ENCODE results near the gene PSENEN. TPM values are rescaled to one million over a fixed set of nuclear protein-coding genes. Genes with fewer than 3 reads are reported as not detected.

Gene PSENEN
- total and polyA plus RNA-seq, 2 experiments from 2014 or later, result 39.1 to 106 TPM

Other genes with a start within 250 kb of the PSENEN start
- gene DMKN, start 232.0 kb upstream of the PSENEN start, total RNA-seq, result 57.0 and 64.1 TPM in 2 replicates
- 99.5 and 111 TPM in 2 replicates for gene DMKN, start 232.0 kb upstream of the PSENEN start, polyA plus RNA-seq
- gene SBSN, start 217.3 kb upstream of the PSENEN start, total RNA-seq, result 0.40 TPM in 1 of 2 replicates, not detected in the other
- 0.19 and 0.66 TPM in 2 replicates for gene SBSN, start 217.3 kb upstream of the PSENEN start, polyA plus RNA-seq
- not detected in 2 replicates for gene GAPDHS, start 212.2 kb upstream of the PSENEN start, total RNA-seq
- gene GAPDHS, start 212.2 kb upstream of the PSENEN start, polyA plus RNA-seq, result not detected in 2 replicates
- gene TMEM147, start 200.0 kb upstream of the PSENEN start, total RNA-seq, result 115 and 133 TPM in 2 replicates
- gene TMEM147, start 200.0 kb upstream of the PSENEN start, polyA plus RNA-seq, result 287 and 288 TPM in 2 replicates
- 5.0 and 6.4 TPM in 2 replicates for gene ATP4A, start 182.0 kb upstream of the PSENEN start, total RNA-seq
- gene ATP4A, start 182.0 kb upstream of the PSENEN start, polyA plus RNA-seq, result 3.5 and 5.1 TPM in 2 replicates
- not detected in 2 replicates for gene PMIS2, start 159.5 kb upstream of the PSENEN start, total RNA-seq
- not detected in 2 replicates for gene PMIS2, start 159.5 kb upstream of the PSENEN start, polyA plus RNA-seq
- gene HAUS5, start 132.9 kb upstream of the PSENEN start, total RNA-seq, result 4.9 and 6.3 TPM in 2 replicates
- gene HAUS5, start 132.9 kb upstream of the PSENEN start, polyA plus RNA-seq, result 12.6 and 15.4 TPM in 2 replicates
- gene RBM42, start 116.6 kb upstream of the PSENEN start, total RNA-seq, result 43.3 and 43.6 TPM in 2 replicates
- 113 and 125 TPM in 2 replicates for gene RBM42, start 116.6 kb upstream of the PSENEN start, polyA plus RNA-seq
- gene ETV2, start 103.9 kb upstream of the PSENEN start, total RNA-seq, result 1.0 and 1.4 TPM in 2 replicates
- 0.79 and 3.5 TPM in 2 replicates for gene ETV2, start 103.9 kb upstream of the PSENEN start, polyA plus RNA-seq
- 586 and 603 TPM in 2 replicates for gene COX6B1, start 97.3 kb upstream of the PSENEN start, total RNA-seq
- gene COX6B1, start 97.3 kb upstream of the PSENEN start, polyA plus RNA-seq, result 635 and 692 TPM in 2 replicates
- gene UPK1A, start 79.1 kb upstream of the PSENEN start, total RNA-seq, result 3.6 and 7.8 TPM in 2 replicates
- 19.6 and 27.5 TPM in 2 replicates for gene UPK1A, start 79.1 kb upstream of the PSENEN start, polyA plus RNA-seq
- gene ZBTB32, start 41.1 kb upstream of the PSENEN start, total RNA-seq, result not detected in 2 replicates
- 0.11 and 0.80 TPM in 2 replicates for gene ZBTB32, start 41.1 kb upstream of the PSENEN start, polyA plus RNA-seq
- 6.9 and 12.8 TPM in 2 replicates for gene KMT2B, start 27.6 kb upstream of the PSENEN start, total RNA-seq
- 9.3 and 10.7 TPM in 2 replicates for gene KMT2B, start 27.6 kb upstream of the PSENEN start, polyA plus RNA-seq
- gene IGFLR1, start 3.2 kb upstream of the PSENEN start, total RNA-seq, result 3.6 and 5.6 TPM in 2 replicates
- gene IGFLR1, start 3.2 kb upstream of the PSENEN start, polyA plus RNA-seq, result 4.5 and 4.6 TPM in 2 replicates
- gene U2AF1L4, start 233 bp upstream of the PSENEN start, total RNA-seq, result 11.4 and 27.4 TPM in 2 replicates
- gene U2AF1L4, start 233 bp upstream of the PSENEN start, polyA plus RNA-seq, result 60.7 and 76.0 TPM in 2 replicates
- 7.9 and 12.0 TPM in 2 replicates for gene LIN37, start 2.9 kb downstream of the PSENEN start, total RNA-seq
- gene LIN37, start 2.9 kb downstream of the PSENEN start, polyA plus RNA-seq, result 13.6 and 17.6 TPM in 2 replicates
- 7.1 and 14.2 TPM in 2 replicates for gene HSPB6, start 11.4 kb downstream of the PSENEN start, total RNA-seq
- gene HSPB6, start 11.4 kb downstream of the PSENEN start, polyA plus RNA-seq, result 235 and 240 TPM in 2 replicates
- 3.7 and 12.2 TPM in 2 replicates for gene PROSER3, start 12.5 kb downstream of the PSENEN start, total RNA-seq
- 26.5 and 30.7 TPM in 2 replicates for gene PROSER3, start 12.5 kb downstream of the PSENEN start, polyA plus RNA-seq
- 0.84 and 6.7 TPM in 2 replicates for gene ARHGAP33, start 29.9 kb downstream of the PSENEN start, total RNA-seq
- gene ARHGAP33, start 29.9 kb downstream of the PSENEN start, polyA plus RNA-seq, result 7.9 and 11.4 TPM in 2 replicates
- 5.1 and 6.8 TPM in 2 replicates for gene PRODH2, start 67.2 kb downstream of the PSENEN start, total RNA-seq
- 7.1 and 13.9 TPM in 2 replicates for gene PRODH2, start 67.2 kb downstream of the PSENEN start, polyA plus RNA-seq
- 0.30 and 0.36 TPM in 2 replicates for gene NPHS1, start 106.9 kb downstream of the PSENEN start, total RNA-seq
- 0.15 and 0.76 TPM in 2 replicates for gene NPHS1, start 106.9 kb downstream of the PSENEN start, polyA plus RNA-seq
- gene KIRREL2, start 111.3 kb downstream of the PSENEN start, total RNA-seq, result 0.12 and 1.4 TPM in 2 replicates
- gene KIRREL2, start 111.3 kb downstream of the PSENEN start, polyA plus RNA-seq, result 0.64 and 2.3 TPM in 2 replicates
- 19.8 and 29.0 TPM in 2 replicates for gene APLP1, start 122.9 kb downstream of the PSENEN start, total RNA-seq
- 115 and 147 TPM in 2 replicates for gene APLP1, start 122.9 kb downstream of the PSENEN start, polyA plus RNA-seq
- gene NFKBID, start 154.9 kb downstream of the PSENEN start, total RNA-seq, result 2.7 and 3.9 TPM in 2 replicates
- gene NFKBID, start 154.9 kb downstream of the PSENEN start, polyA plus RNA-seq, result 7.3 and 10.8 TPM in 2 replicates
- gene HCST, start 156.9 kb downstream of the PSENEN start, total RNA-seq, result 0.97 and 1.4 TPM in 2 replicates
- 3.9 and 4.8 TPM in 2 replicates for gene HCST, start 156.9 kb downstream of the PSENEN start, polyA plus RNA-seq
- 2.8 and 5.9 TPM in 2 replicates for gene TYROBP, start 162.6 kb downstream of the PSENEN start, total RNA-seq
- gene TYROBP, start 162.6 kb downstream of the PSENEN start, polyA plus RNA-seq, result 2.9 and 4.9 TPM in 2 replicates
- gene LRFN3, start 190.7 kb downstream of the PSENEN start, total RNA-seq, result 4.7 and 5.3 TPM in 2 replicates
- 15.6 and 19.2 TPM in 2 replicates for gene LRFN3, start 190.7 kb downstream of the PSENEN start, polyA plus RNA-seq
- 34.4 and 36.5 TPM in 2 replicates for gene SDHAF1, start 249.5 kb downstream of the PSENEN start, total RNA-seq
- 23.9 and 28.6 TPM in 2 replicates for gene SDHAF1, start 249.5 kb downstream of the PSENEN start, polyA plus RNA-seq